ENCODE data around the gene PLEKHO2.

PLEKHO2 gene

DNA sequence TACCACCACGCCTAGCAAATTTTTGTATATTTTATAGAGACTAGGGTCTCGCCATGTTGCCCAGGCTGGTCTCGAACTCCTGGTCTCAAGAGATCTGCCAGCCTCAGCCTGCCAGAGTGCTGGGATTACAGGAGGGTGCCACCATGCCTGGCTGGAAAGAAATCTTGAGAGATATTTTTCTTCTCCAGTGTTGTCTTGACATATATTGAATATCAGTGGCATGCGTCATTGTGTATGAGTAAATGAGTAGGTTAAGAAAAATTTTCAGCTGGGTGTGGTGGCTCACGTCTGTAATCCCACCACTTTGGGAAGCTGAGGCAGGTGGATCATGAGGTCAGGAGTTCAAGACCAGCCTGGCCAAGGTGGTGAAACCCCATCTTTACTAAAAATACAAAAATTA lies 12.7 kb upstream of the PLEKHO2 start:
- DNase-seq, result no peak

GRCh38 chr15:64833690-64834089 lies 8.0 kb upstream of the PLEKHO2 start:
- no peak for DNase-seq

DNA sequence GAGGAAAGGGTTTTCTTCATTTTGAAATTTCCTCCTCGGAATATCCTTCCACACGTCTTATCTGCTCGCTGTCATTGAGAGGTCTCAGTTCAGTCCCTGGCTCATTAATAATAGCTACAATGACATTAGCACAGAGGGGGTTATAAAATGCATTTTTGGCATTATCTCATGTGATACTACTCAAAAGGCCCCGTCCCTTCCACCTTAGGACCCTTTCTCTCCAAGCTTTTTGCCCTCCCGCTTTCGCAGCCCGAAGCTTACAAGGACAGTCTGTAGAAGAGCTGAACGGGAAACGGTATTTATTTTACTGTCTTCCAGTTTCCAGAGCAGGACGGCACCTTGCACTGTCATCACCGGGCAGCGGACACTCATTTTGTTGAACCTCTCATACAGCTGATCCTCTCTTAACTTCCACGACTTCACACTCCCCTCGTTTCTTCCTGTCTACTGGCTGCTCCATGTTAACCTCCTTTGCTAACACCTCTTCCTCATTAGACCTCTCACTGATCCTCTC lies 5.6 kb upstream of the PLEKHO2 start:
- DNase-seq, result no peak

- DNase-seq, result peak; percentile 31
Observed at GRCh38 chr15:64837502-64837901, 4.2 kb upstream of the PLEKHO2 start.

DNA sequence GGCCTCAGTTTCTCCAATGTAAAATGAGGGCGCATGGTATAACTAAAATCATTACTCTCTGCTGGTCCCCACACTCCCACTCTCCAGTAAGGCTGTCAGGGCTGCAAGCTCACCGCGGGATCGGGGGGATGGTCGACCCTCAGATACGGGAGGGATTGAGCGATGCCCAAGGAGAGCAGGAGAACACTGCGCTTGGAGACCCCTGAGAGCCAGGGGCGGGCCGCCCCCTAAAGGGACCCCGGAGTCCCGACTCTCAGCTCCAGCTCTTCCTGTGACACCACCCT lies 713 bp upstream of the PLEKHO2 start:
- no peak for DNase-seq

GRCh38 chr15:64842096-64842939 lies 603 bp downstream of the PLEKHO2 start:
- no peak for DNase-seq

DNA sequence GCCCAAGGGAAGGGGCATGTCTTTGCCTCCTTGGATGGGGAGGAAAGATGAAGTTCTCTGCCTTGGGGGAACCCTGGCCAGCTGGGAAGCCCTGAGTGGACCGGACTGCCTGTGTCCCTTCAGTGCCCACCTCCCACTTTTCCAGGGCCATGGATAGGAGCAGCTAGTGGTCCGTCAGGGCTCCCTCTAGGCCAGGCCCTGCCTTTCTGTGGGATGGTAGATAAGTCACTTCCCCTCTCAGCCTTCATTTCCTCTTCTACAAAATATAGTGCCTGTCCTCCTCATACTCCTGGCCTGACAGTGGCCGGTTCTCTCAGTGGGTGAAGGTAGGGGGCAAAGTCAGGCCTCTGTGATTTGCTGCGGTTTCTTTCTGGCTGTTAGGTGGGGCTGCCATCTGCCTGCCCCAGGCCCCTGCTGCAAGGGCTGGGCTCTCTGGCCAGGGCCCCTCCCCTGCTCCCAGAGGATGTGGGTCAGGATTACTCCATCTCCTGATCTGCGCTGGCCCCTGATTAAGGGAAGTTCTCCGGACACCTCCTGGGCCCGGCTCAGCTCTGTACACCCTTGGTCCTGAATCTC lies 1.4 kb downstream of the PLEKHO2 start:
- no peak for DNase-seq

DNA sequence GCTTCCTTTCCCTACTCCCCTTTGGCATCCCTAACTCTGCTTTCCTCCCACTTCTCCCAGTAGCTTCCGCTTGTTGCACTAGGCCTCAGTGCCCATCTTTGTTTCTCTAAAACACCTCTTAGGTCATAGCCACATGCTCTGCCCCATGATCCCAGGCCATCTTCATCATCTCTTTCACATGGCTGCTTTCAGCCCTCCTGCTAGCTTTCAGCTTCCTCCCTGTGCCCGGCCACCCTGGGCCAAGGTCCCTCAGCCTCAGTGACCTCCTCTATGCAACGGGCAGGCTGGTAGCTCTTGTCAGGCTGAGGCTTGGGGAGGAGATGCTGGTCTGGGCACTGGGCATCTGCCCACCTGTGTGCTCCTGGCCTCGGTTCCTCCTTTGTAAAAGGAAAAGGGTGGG lies 2.3 kb downstream of the PLEKHO2 start:
- no peak for DNase-seq

DNA sequence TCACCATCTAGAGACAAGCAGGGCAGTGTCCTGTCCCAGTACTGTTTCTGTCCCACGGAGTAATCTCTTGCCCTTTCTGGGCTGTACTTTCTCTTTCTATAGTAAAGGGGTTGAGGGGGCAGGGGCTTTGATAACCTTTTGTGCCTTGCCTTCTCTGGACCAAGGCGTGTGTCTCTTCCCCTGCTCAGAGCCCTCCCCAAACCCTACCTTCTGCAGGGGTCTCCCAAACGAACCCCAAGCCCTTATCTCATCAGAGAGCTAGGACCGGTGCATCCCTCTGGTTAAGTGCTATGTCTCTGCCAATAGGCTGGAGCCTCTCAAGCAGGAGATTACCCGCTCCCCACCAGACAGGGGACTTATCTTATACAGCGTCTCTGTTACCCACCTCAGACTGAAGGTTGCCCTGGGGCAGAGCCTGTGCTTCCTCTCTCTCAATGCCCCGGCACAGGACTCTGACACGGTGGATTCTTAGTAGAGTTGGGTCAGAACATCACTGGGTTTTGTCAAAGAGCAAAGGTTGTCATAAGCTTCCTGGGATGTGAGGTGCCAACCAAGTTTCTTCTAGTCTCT lies 2.9 kb downstream of the PLEKHO2 start:
- no peak for DNase-seq

DNA sequence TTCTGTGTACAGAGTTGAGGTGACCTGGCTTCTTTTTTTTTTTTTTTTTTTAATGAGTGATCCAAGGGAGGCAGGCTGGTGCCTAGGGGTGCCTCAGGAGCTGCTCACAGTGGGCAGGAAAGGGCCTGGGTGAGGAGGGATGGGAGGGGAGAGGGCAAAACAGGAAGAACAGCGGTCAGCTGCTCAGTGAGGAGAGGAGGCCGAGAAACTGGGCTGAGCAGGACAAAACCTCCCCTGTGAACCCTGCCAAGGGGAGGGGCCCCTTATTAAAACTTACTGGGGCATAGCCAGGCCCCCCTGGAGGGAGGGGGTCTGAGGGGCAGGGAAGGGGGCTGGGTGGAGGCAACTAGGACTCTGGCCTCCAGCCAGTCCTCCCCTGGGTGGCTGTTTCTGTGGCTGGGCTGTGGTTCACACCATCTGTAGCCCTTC lies 3.5 kb downstream of the PLEKHO2 start:
- peak; percentile 64 for DNase-seq

GRCh38 chr15:64845831-64846595 lies 4.3 kb downstream of the PLEKHO2 start:
- DNase-seq, result no peak

DNA sequence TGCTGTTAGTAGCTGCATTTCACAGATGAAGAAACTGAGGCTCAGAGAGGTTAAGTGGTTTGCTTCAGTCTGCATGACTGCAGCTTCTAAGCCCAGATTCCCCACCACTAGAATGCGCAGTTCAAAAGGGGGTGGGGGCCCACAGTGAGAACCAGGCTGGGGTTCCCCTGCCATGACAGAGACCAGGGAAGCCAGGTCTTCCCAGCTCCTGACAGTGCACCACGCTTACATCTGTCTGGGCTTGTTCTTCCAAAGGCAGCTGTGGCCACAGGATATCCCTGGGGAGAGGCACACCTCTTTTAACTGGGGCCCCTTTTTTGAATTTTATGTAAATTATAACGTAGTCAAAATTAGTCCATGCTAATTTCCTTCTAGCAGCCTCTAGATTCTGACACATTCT lies 5.3 kb downstream of the PLEKHO2 start:
- DNase-seq, result no peak

DNA sequence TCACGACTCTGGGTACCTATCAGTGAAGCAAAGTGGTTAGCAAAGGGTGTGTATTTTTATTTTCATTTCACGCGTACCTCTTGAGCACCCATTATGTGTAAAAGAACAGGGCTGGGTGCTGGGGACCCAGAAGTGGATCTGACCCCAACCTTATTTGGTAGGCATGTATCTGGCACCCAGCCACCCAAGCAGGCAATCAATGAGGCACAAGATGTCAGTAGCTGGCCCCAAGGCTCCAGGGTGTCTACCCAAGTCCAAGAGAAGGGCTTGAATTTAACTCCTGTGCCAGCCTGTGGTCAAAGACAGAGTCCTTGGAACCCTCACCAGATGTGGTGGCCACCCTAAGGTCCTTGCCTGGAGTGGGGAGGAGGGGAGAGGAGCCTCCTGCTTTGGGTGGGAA lies 5.7 kb downstream of the PLEKHO2 start:
- DNase-seq, result no peak

DNA sequence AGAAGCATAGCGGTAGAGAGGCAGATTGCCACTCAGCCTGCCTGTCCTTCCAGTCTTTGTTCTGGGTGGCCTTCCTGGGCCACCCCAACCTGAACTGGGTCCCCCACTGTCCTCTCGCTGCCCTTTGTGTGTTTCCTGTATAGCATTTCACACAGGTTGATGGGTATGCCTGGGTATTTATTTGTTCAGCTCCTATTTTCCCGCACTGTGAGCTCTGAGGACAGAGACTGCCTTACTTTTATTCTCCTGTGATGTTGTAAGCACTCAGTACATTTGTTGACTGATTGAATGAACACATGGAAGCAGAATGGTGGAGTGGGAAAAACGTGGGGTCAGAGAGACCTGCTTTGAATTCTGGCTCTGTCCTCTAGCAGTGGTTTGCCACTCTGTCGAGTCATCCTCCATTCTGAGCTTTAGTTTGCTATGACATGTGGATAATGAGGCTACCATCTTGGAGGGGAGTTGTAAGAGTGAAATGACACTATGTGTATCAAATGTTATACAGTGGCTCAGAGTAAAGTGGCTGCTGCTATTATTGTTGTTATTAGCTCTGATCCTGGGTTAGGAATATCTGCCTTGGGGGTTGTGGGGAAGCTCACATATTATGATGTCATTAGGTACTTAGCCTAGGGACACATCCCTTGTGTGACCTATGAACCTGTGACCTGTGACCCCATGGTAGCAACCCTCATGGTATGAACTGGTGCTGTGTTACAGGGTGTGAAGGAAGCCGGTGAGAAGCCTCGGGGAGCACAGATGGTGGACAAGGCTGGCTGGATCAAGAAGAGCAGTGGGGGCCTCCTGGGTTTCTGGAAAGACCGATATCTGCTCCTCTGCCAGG lies 6.4 kb downstream of the PLEKHO2 start:
- DNase-seq, result no peak

DNA sequence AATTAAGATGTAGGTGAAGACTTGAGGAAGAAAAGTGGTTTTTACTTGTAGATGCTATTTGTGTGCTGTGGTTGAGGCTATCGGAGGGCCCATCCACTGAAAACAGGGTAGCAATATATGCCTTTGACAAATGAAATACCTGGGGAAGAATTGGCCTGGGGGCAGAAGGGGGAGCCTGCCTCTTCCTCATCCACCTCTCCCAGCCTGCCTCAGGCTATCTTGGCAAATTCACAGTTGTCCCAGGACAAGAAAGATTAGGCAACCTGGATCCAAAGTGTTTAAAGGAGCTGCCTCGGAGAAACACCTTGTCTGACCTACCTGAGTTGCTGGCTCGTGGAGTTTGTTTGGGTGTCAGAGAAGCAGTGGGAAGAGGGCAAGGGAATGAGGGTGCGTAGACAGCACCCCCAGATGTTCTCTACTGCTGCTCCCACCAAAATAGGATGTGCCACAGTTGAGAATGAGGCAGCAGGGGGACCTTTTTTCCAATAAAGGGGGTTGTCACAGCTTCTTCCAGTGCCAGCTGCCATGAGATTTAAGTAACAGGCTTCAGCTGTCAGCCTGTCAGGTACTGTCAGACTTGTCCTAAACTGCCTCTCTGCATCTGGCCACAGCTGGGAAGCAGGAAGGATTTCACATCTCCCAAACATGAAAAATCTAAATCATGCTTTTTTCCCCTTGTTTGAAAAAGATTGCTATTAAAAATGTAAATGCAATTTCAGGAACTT lies 9.2 kb downstream of the PLEKHO2 start:
- DNase-seq, result no peak

DNA sequence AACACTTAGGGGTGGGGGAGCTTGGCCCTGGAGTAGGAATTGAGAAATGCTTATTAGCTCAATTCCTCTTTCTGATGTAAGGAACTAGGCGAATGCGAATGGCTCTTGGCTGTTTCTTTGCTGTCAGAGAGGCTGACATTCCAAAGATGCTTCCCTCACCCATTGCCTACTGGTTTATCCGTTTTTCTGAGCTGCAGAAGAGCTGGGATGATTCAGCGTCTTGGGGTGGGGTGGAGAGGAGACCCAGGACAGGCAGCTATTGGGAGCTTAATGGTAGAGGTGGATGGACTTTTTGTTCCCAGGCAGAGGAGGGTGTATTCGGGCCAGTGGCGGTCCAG lies 9.8 kb downstream of the PLEKHO2 start:
- no peak for DNase-seq

DNA sequence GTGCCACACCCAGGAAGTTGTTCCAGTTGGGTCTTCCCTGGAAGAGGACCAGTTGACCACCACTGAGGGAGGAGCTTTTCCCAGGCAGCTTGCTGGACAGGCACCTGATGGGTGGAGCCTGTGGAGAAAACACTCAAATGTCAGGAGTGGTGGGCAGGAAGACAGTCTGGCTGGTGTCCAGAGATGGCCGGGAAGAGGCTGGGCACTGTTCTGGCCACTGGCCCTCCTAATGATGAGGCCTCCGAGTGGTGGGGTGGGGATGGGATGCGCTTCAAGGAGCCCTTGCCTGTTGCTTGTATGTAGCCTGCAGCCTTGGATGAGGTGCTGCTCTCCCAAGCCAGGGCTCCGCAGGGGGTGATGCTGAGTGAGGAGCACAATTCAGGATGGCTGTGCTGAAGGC lies 12.3 kb downstream of the PLEKHO2 start:
- no peak for DNase-seq

DNA sequence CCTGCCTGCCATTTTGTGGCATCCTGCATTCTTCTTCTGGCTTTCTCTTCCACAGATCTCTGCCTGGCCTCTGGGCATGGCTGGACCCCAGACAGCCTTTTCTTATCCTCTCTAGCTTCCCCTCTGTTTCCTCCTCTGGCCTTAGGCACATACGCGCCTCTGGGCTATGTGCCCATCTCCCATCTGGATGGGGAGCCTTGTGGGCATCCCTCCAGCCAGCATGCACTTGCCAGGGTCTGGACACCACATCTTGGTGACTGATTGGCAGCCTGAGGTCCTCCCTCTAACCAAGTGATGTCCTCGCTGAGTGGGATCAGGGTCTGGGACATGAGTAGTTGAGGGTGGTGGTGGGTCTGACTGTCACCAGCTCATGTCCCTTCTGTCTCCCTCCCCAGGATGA lies 12.8 kb downstream of the PLEKHO2 start:
- no peak for DNase-seq

DNA sequence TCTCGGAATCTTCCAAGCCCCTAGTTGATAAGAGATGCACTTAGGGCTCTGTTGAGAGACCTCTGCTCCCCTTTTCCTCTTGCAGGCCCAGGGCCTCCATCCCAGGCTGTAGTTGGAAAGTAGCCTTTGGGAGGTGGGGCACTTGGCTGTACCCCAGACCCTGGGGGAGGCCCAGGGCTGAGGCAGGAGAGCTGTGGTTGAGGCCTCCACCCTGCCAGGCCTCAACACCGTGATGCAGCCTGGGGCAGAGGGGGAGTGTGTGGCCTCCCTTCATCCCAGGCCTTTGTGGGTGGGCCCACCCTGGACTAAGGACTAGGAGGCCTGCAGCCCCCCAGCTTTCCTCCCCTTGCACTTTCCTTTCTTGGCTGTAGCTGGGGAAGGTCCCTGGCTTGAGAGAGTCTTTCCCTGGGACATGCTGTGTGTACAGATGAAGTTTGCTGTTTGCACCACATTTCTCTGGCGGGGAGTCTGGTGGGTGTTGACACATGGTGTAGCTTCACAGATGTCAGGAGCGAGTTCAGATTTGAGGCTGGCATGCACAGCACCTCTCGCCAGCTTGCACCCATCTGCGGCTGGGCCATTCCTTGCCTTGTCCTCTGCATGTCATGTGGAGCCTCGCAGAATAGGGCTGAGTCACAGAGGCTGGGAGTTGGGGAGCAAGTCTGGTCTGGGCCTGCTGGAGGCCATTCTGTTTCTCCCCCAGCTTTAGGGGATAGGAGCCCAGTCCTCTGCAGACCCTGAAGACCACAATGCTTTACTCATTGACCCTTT lies 13.7 kb downstream of the PLEKHO2 start:
- DNase-seq, result no peak

GRCh38 chr15:64856429-64857145 lies 14.9 kb downstream of the PLEKHO2 start:
- peak; percentile 93 for DNase-seq

GRCh38 chr15:64857421-64857820 lies 15.7 kb downstream of the PLEKHO2 start:
- DNase-seq, result no peak

Data from midbrain (tissue), 1 donor.